Tibial artery (tissue), 4 donors: ENCODE results near the gene TMEM45B.

ENCODE experiments used
- DNase-seq, 2 donors: peaks; one replicate each; pipeline ENCODE4 v3.0.0-alpha.2; 2019
- H3K27ac ChIP-seq, 2 donors: fragments of 200-600 bp; sonication (generic) in 1 of 2; 1 replicate in 1 of 2; 2 replicates in 1 of 2; pipeline ENCODE4 v1.5.1; 2018 to 2019; ENCODE audit warnings: mild to moderate bottlenecking in 1 of 2
- H3K27me3 ChIP-seq, 2 donors: fragments of 200-600 bp; sonication (generic) in 1 of 2; one replicate each; pipeline versions ENCODE4 v1.5.1 to v1.6.0; 2016 to 2019
- H3K36me3 ChIP-seq, 3 donors: fragments of 200-600 bp; sonication (generic) in 2 of 3; one replicate each; pipeline ENCODE4 v1.5.1; 2016 to 2019; ENCODE audit warnings: mild to moderate bottlenecking in 2 of 3
- H3K4me1 ChIP-seq, 4 donors: fragments of 200-600 bp; sonication (generic) in 2 of 4; 1 replicate in 3 of 4; 2 replicates in 1 of 4; pipeline ENCODE4 v1.5.1; 2016 to 2019
- H3K4me3 ChIP-seq, 2 donors: fragments of 200-600 bp; sonication (generic) in 1 of 2; 1 replicate in 1 of 2; 2 replicates in 1 of 2; pipeline ENCODE4 v1.5.1; 2018 to 2019; ENCODE audit warnings: mild to moderate bottlenecking in 2 of 2
- H3K9me3 ChIP-seq, 3 donors: fragments of 200-600 bp; sonication (generic) in 1 of 3; one replicate each; pipeline ENCODE4 v1.5.1; 2016 to 2019
- CTCF ChIP-seq, 2 experiments: fragments of 200-600 bp in 1 of 2; fragments of 450-650 bp in 1 of 2; IDR thresholded peaks; one replicate each; pipeline ENCODE4 v1.5.1; 2017 to 2019; ENCODE audit warnings: antibody characterized with exemption in 2 of 2, mild to moderate bottlenecking in 1 of 2, moderate library complexity in 1 of 2
- intact Hi-C: fragments of 100-400 bp; cut with DNase I; formaldehyde crosslinking; loops from one replicate; pipeline ENCODE4 v1.15.0; 2023; ENCODE audit warnings: low total_unique reads

The TMEM45B gene

DNA sequence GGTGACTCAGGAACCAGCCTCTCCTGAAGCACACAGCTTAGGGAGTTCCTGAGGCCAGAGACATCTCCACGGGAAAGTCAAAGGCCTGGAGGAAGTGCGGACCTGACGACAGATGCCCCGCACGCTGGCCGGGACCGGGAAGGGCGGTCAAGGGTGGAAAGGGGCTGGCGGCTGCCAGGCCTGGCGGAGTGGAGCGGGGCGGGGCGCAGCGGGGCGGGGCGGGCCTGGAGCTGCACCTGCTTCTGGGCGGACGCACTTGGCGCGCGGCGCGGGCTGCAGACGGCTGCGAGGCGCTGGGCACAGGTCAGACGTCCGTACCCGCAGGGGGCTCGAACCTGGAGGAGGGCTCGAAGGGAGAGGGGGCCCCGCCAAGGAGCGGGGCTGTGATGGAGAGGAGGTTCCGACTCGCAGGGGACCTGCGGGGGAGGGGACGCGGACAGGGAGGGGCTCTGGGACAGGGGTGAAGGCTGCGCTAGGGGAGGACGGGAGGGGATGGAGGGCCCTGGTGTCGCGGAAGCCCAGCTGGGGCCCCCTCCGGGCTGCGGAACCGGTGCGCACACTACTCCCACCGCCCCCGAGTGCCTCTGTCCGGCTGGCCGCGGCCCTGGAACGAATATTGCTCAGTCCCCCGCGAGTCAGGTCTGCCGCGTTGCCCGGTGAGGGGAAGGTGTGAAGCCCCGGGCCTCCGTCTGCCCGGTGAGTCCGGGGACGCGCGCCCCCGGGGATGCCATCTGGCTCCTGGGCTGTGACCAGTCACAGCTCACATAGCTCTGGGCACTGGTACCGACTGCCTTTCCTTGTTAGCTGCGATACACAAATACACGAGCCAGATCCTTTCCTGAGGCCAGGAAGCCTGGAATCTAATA lies at the start of gene TMEM45B:
Gene TMEM45B (plus strand): TSS at position 253 of the 866 bp plus-strand sequence. CDS start 36,635 bp downstream, outside the sequence.
- no peak for TF ChIP-seq CTCF (IDR thresholded peaks at IDR 0.05)
- no peak for DNase-seq
- Histone ChIP-seq H3K4me1 (peaks cover 0 to 7% (median 0%) of the 10 kb centered on the region in 4 donors), H3K27ac (no peak within 1 kb of the TSS), H3K4me3 (no peak within 1 kb of the TSS), H3K9me3 (no peaks in the 10 kb centered on the region), H3K27me3 (peaks cover 0 to 32% of the 10 kb centered on the region in 2 donors), H3K36me3 (no peaks in the 10 kb centered on the region)
- intact Hi-C loops: no loop called here

- Histone ChIP-seq H3K4me3 (no peak overlapping the region), H3K9me3 (peaks cover 0 to 16% (median 0%) of the 10 kb centered on the region in 3 donors), H3K27ac (no peak overlapping the region), H3K4me1 (no peaks in the 10 kb centered on the region), H3K36me3 (no peaks in the 10 kb centered on the region), H3K27me3 (no peaks in the 10 kb centered on the region)
- intact Hi-C loops: no loop called here
- no peak for TF ChIP-seq CTCF (IDR thresholded peaks at IDR 0.05)
- DNase-seq: no peak
Observed at GRCh38 chr11:129766898-129767604, 48.6 kb upstream of the TMEM45B start.

- Histone ChIP-seq H3K27ac (no peak overlapping the region), H3K36me3 (no peaks in the 10 kb centered on the region)
Observed at GRCh38 chr11:129767827-129768226, 47.8 kb upstream of the TMEM45B start.

GRCh38 chr11:129768356-129768755 lies 47.3 kb upstream of the TMEM45B start:
- no peak for TF ChIP-seq CTCF (IDR thresholded peaks at IDR 0.05)
- H3K27me3 ChIP-seq: no peaks in the 10 kb centered on the region
- intact Hi-C loops: no loop called here
- no peaks in the 10 kb centered on the region for H3K36me3 ChIP-seq
- no peak for DNase-seq
- H3K4me1 ChIP-seq: no peaks in the 10 kb centered on the region
- no peak overlapping the region for H3K27ac ChIP-seq
- peaks cover 0 to 16% (median 0%) of the 10 kb centered on the region in 3 donors for H3K9me3 ChIP-seq
- H3K4me3 ChIP-seq: no peak overlapping the region

More at GRCh38 chr11:129767827-129768226, 47.8 kb upstream of the TMEM45B start:
- DNase-seq: no peak
- TF ChIP-seq CTCF (IDR thresholded peaks at IDR 0.05): no peak
- intact Hi-C loops: no loop called here
- H3K4me1 ChIP-seq: no peaks in the 10 kb centered on the region
- peaks cover 0 to 16% (median 0%) of the 10 kb centered on the region in 3 donors for H3K9me3 ChIP-seq
- H3K4me3 ChIP-seq: no peak overlapping the region
- H3K27me3 ChIP-seq: no peaks in the 10 kb centered on the region

GRCh38 chr11:129769059-129769458 lies 46.6 kb upstream of the TMEM45B start:
- DNase-seq: no peak
- peaks cover 0 to 16% (median 0%) of the 10 kb centered on the region in 3 donors for H3K9me3 ChIP-seq
- no peaks in the 10 kb centered on the region for H3K36me3 ChIP-seq
- H3K27me3 ChIP-seq: no peaks in the 10 kb centered on the region
- no peak for TF ChIP-seq CTCF (IDR thresholded peaks at IDR 0.05)
- no peaks in the 10 kb centered on the region for H3K4me1 ChIP-seq
- H3K4me3 ChIP-seq: no peak overlapping the region
- intact Hi-C loops: no loop called here
- H3K27ac ChIP-seq: no peak overlapping the region
